HG03159 (cell line): Measurements from ENCODE around the gene CHAMP1.

Experiments
- ATAC-seq: cut with Tn5 transposase; IDR thresholded peaks from one replicate; pipeline ENCODE4 v1.9.1; 2021; ENCODE audit warnings: mild to moderate bottlenecking, moderate library complexity; ENCODE audit not compliant: unreplicated experiment

The CHAMP1 gene

GRCh38 chr13:114314074-114314912 is at the start of gene CHAMP1:
Gene CHAMP1, plus strand, starts transcription at chr13:114314503. Its CDS starts 9,340 bp downstream, at chr13:114323843.
- peak; percentile 79 for ATAC-seq

- ATAC-seq = no peak
Observed at GRCh38 chr13:114264886-114265611, 49.3 kb upstream of the CHAMP1 start.

GRCh38 chr13:114266241-114266640 is 48.1 kb upstream of the CHAMP1 start:
- ATAC-seq = no peak

GRCh38 chr13:114268344-114269280 is 45.7 kb upstream of the CHAMP1 start:
- no peak for ATAC-seq

- ATAC-seq = no peak
Observed at GRCh38 chr13:114269281-114269770, 45.0 kb upstream of the CHAMP1 start.

- no peak for ATAC-seq
Observed at GRCh38 chr13:114272977-114273376, 41.3 kb upstream of the CHAMP1 start.

- ATAC-seq = no peak
Observed at GRCh38 chr13:114275304-114275703, 39.0 kb upstream of the CHAMP1 start.

- no peak for ATAC-seq
Observed at GRCh38 chr13:114279146-114279545, 35.2 kb upstream of the CHAMP1 start.

- ATAC-seq = no peak
Observed at GRCh38 chr13:114279758-114280355, 34.4 kb upstream of the CHAMP1 start.

- peak; percentile 67 for ATAC-seq
Observed at GRCh38 chr13:114281351-114282040, 32.8 kb upstream of the CHAMP1 start, which contains the start of gene UPF3A. Gene UPF3A, plus strand, starts transcription at chr13:114281601. Its CDS starts 39 bp downstream, at chr13:114281640.

GRCh38 chr13:114282041-114282670 is 32.1 kb upstream of the CHAMP1 start:
- peak; percentile 60 for ATAC-seq

GRCh38 chr13:114283576-114283975 is 30.7 kb upstream of the CHAMP1 start:
- no peak for ATAC-seq

GRCh38 chr13:114284680-114285079 is 29.6 kb upstream of the CHAMP1 start:
- ATAC-seq = no peak

GRCh38 chr13:114285166-114285808 is 29.0 kb upstream of the CHAMP1 start:
- ATAC-seq = no peak

- ATAC-seq = no peak
Observed at GRCh38 chr13:114286808-114287207, 27.5 kb upstream of the CHAMP1 start.

- no peak for ATAC-seq
Observed at GRCh38 chr13:114288157-114288591, 26.1 kb upstream of the CHAMP1 start.

GRCh38 chr13:114296448-114296847 is 17.9 kb upstream of the CHAMP1 start:
- ATAC-seq = no peak

- no peak for ATAC-seq
Observed at GRCh38 chr13:114296902-114297301, 17.4 kb upstream of the CHAMP1 start.

GRCh38 chr13:114298866-114299265 is 15.4 kb upstream of the CHAMP1 start:
- ATAC-seq = no peak
